ENCODE data around the gene CCL8. TPM values are rescaled to one million over a fixed set of nuclear protein-coding genes. Genes with fewer than 3 reads are reported as not detected.

The CCL8 gene
- polyA plus RNA-seq, 1 donor from 2014 or later = not detected

GRCh38 chr17:34349751-34350150, 30.5 kb downstream of the CCL8 start:
- no peaks in the 10 kb centered on the region for H3K4me1 Mint-ChIP-seq
- H3K27ac Mint-ChIP-seq = no peak overlapping the region
- peaks cover 5% of the 10 kb centered on the region for H3K27me3 Mint-ChIP-seq
- peaks cover 0 to 5% (median 2%) of the 10 kb centered on the region in 3 donors for H3K9me3 Mint-ChIP-seq
- no peak overlapping the region for H3K4me3 Mint-ChIP-seq
- no peaks in the 10 kb centered on the region for H3K36me3 Mint-ChIP-seq

DNA sequence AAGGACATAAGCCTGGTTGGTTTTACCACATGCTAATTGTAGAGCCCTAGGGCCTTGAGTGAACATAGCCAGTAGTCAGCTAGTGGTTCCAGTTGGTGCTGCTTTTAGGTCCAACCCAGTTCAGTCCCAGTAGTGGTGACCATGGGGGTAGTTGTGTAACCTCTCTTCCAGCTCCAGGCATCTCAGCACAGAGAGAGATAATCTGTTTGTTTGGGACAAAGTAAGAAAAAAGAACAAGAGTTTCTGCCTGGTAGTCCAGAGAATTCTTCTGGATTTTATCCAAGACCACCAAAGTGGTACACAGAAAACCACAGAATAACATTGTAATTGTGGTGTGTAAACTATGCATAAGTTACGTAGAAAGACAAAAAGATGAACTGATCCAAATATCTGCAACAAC, 31.9 kb downstream of the CCL8 start:
- H3K27ac Mint-ChIP-seq = no peak overlapping the region
- H3K4me1 Mint-ChIP-seq = no peaks in the 10 kb centered on the region
- no peak overlapping the region for H3K4me3 Mint-ChIP-seq
- H3K36me3 Mint-ChIP-seq = no peaks in the 10 kb centered on the region
- peaks cover 0 to 5% (median 2%) of the 10 kb centered on the region in 3 donors for H3K9me3 Mint-ChIP-seq
- H3K27me3 Mint-ChIP-seq = peaks cover 2% of the 10 kb centered on the region

- Mint-ChIP-seq H3K27me3 (peaks cover 1% of the 10 kb centered on the region), H3K9me3 (peaks cover 0 to 5% (median 2%) of the 10 kb centered on the region in 3 donors), H3K4me3 (no peak overlapping the region)
Measured at GRCh38 chr17:34352191-34352590, 33.0 kb downstream of the CCL8 start.

GRCh38 chr17:34354637-34355036, 35.4 kb downstream of the CCL8 start:
- H3K4me1 Mint-ChIP-seq = no peaks in the 10 kb centered on the region

More at GRCh38 chr17:34352191-34352590, 33.0 kb downstream of the CCL8 start:
- no peak overlapping the region for H3K27ac Mint-ChIP-seq
- H3K36me3 Mint-ChIP-seq = no peaks in the 10 kb centered on the region
- H3K4me1 Mint-ChIP-seq = no peaks in the 10 kb centered on the region

DNA sequence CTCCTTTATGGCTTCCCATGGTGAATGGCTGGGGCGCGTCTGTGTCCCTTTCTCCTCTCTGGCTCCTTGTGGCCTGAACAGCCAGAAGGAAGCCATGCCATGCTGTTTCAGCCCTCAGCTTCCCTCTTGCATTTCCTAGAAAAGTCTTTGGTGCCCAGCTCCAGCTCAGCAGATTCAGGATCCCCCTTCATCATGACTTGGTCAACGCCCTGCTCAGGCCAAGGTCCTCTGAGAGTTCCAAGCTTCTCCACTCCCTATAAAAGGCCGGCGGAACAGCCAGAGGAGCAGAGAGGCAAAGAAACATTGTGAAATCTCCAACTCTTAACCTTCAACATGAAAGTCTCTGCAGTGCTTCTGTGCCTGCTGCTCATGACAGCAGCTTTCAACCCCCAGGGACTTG, 37.0 kb downstream of the CCL8 start, which contains the start of gene CCL13:
CCL13 (plus strand) TSS at position 287 of the 400 bp plus-strand sequence; CDS start at position 334, 47 bp downstream.
- Mint-ChIP-seq H3K4me1 (no peaks in the 10 kb centered on the region), H3K4me3 (no peak within 1 kb of the TSS), H3K27ac (no peak within 1 kb of the TSS), H3K36me3 (no peaks in the 10 kb centered on the region), H3K9me3 (peaks cover 0 to 5% (median 2%) of the 10 kb centered on the region in 3 donors), H3K27me3 (no peaks in the 10 kb centered on the region)

More at GRCh38 chr17:34354637-34355036, 35.4 kb downstream of the CCL8 start:
- no peak overlapping the region for H3K27ac Mint-ChIP-seq
- H3K27me3 Mint-ChIP-seq = peaks cover 1% of the 10 kb centered on the region
- H3K9me3 Mint-ChIP-seq = peaks cover 0 to 5% (median 2%) of the 10 kb centered on the region in 3 donors
- no peaks in the 10 kb centered on the region for H3K36me3 Mint-ChIP-seq
- no peak overlapping the region for H3K4me3 Mint-ChIP-seq

- no peaks in the 10 kb centered on the region for H3K36me3 Mint-ChIP-seq
- peaks cover 1% of the 10 kb centered on the region for H3K27me3 Mint-ChIP-seq
- H3K4me3 Mint-ChIP-seq = no peak overlapping the region
- no peaks in the 10 kb centered on the region for H3K4me1 Mint-ChIP-seq
- peaks cover 0 to 5% (median 2%) of the 10 kb centered on the region in 3 donors for H3K9me3 Mint-ChIP-seq
- H3K27ac Mint-ChIP-seq = no peak overlapping the region
Measured at GRCh38 chr17:34357398-34357797, 38.2 kb downstream of the CCL8 start.

DNA sequence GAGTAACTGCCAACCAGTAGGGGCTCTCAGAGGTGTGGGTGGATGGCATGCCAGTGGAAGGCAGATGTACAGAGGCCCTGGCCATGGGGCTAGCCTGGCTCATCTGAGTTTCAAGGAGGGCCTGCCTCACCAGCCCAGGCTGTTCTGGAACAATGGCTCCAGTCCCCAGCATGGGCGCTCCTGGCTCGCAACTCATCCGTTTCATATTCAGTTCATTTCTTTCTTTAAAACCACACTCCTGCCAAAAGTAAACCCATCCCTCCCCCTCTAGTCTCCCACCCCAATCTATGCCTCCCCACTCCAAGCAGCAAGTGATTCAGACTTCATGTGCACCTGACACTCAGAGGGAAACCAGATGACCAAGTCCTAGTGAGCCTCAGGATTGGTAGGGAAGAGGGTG, 39.4 kb downstream of the CCL8 start:
- Mint-ChIP-seq H3K36me3 (no peaks in the 10 kb centered on the region), H3K27ac (no peak overlapping the region), H3K4me1 (no peaks in the 10 kb centered on the region), H3K4me3 (no peak overlapping the region), H3K27me3 (peaks cover 5% of the 10 kb centered on the region), H3K9me3 (peaks cover 0 to 4% (median 2%) of the 10 kb centered on the region in 3 donors)

DNA sequence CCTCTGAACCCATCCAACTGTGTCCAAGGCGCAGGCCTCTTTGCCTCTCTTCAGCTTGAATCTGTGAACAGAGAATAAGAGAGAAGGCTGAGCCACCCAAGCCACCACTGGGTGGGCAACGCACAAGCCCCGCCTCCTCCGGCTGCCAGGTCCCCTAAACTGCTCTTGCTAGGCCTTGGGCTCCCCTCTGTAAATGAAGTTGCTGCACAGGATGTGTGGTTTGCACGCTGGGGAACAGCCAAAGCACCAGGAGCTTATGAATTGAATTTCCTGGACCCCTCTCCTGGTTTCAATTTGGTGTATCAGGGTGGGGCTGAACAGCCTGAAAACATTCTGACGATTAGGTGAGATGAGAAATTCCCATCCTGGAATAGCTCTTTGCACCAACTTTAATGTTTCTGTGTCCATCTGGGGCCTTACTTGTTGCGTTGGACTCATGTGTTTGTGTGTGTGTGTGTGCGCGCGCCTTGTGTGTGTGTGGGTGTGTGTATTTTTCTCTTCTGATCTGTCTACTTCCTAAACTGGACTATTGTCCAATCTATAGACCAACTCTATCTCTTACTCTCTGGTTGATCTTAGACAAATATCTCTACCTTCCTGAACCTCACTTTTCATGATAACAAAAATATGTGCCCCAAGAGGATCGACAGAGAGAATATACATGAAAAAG, 41.5 kb downstream of the CCL8 start:
- Mint-ChIP-seq H3K27ac (no peak overlapping the region), H3K4me1 (peaks cover 4 to 10% (median 8%) of the 10 kb centered on the region in 3 donors), H3K36me3 (no peaks in the 10 kb centered on the region), H3K9me3 (peaks cover 0 to 1% (median 0%) of the 10 kb centered on the region in 3 donors), H3K4me3 (no peak overlapping the region), H3K27me3 (peaks cover 17% of the 10 kb centered on the region)

GRCh38 chr17:34361478-34362061, 42.3 kb downstream of the CCL8 start:
- Mint-ChIP-seq H3K36me3 (no peaks in the 10 kb centered on the region), H3K9me3 (peaks cover 0 to 1% (median 0%) of the 10 kb centered on the region in 3 donors), H3K4me3 (no peak overlapping the region), H3K4me1 (peaks cover 4 to 10% (median 8%) of the 10 kb centered on the region in 3 donors), H3K27ac (no peak overlapping the region), H3K27me3 (peaks cover 17% of the 10 kb centered on the region)

GRCh38 chr17:34363183-34363661, 44.0 kb downstream of the CCL8 start, which contains the start of gene CCL1:
Gene CCL1 (minus strand): TSS chr17:34363233. CDS start chr17:34363161, 72 bp downstream.
- Mint-ChIP-seq H3K27me3 (peaks cover 17% of the 10 kb centered on the region), H3K27ac (peak within 1 kb of the TSS in 1 of 3 donors; percentile 1), H3K4me1 (peaks cover 4 to 10% (median 8%) of the 10 kb centered on the region in 3 donors), H3K9me3 (peaks cover 0 to 1% (median 0%) of the 10 kb centered on the region in 3 donors), H3K36me3 (no peaks in the 10 kb centered on the region), H3K4me3 (no peak within 1 kb of the TSS)

GRCh38 chr17:34364751-34365150, 45.5 kb downstream of the CCL8 start:
- Mint-ChIP-seq H3K36me3 (no peaks in the 10 kb centered on the region), H3K9me3 (peaks cover 0 to 1% (median 0%) of the 10 kb centered on the region in 3 donors), H3K4me3 (no peak overlapping the region), H3K27me3 (peaks cover 17% of the 10 kb centered on the region), H3K4me1 (peaks cover 4 to 10% (median 8%) of the 10 kb centered on the region in 3 donors), H3K27ac (peak overlapping the region in 1 of 3 donors; percentile 74)

- Mint-ChIP-seq H3K4me3 (no peak overlapping the region), H3K36me3 (no peaks in the 10 kb centered on the region), H3K9me3 (peaks cover 0 to 1% (median 0%) of the 10 kb centered on the region in 3 donors), H3K27ac (peak overlapping the region in 1 of 3 donors; percentile 74), H3K4me1 (peaks cover 4 to 12% (median 8%) of the 10 kb centered on the region in 3 donors), H3K27me3 (peaks cover 17% of the 10 kb centered on the region)
Measured at GRCh38 chr17:34365340-34365739, 46.1 kb downstream of the CCL8 start.

DNA sequence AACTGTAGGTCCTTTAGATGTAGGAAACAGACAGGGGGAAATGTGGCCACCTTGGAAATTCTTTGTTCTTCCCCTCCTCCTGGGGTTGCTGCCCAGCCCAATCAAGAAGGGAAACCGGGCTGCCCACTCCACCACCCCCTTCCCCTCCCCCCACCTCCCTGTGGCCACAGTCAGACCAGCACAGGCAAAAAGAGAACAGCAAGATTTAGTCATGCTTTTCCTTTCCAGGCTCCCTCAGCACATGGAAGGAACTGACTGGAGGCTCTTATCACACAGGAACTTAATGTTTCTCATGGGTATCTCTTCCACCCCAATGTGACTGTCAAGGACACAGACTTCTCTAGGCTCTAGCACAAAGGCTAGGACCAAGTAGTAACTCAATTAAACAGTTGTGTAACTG, 46.8 kb downstream of the CCL8 start:
- H3K9me3 Mint-ChIP-seq = peaks cover 0 to 1% (median 0%) of the 10 kb centered on the region in 3 donors
- H3K4me1 Mint-ChIP-seq = peaks cover 7 to 12% (median 8%) of the 10 kb centered on the region in 3 donors
- H3K4me3 Mint-ChIP-seq = no peak overlapping the region
- H3K36me3 Mint-ChIP-seq = no peaks in the 10 kb centered on the region
- H3K27me3 Mint-ChIP-seq = peaks cover 17% of the 10 kb centered on the region
- no peak overlapping the region for H3K27ac Mint-ChIP-seq

- Mint-ChIP-seq H3K27ac (no peak overlapping the region), H3K9me3 (peaks cover 0 to 1% (median 0%) of the 10 kb centered on the region in 3 donors), H3K4me3 (no peak overlapping the region), H3K36me3 (no peaks in the 10 kb centered on the region), H3K4me1 (peaks cover 12 to 13% (median 13%) of the 10 kb centered on the region in 3 donors), H3K27me3 (peaks cover 17% of the 10 kb centered on the region)
Measured at GRCh38 chr17:34366529-34367107, 47.4 kb downstream of the CCL8 start.
